Prostate gland (tissue), 2 donors: Measurements from ENCODE around the gene CASQ2. TPM values are rescaled to one million over a fixed set of nuclear protein-coding genes. Genes with fewer than 3 reads are reported as not detected.

ENCODE experiments used
- DNase-seq: peaks from one replicate; pipeline ENCODE4 v3.0.0-alpha.2; 2019; ENCODE audit warnings: low spot score
- H3K27ac ChIP-seq, 2 donors: fragments of 200-600 bp; sonication (generic); 2 replicates each; pipeline ENCODE4 v1.5.1; 2017 to 2019
- H3K27me3 ChIP-seq: fragments of 200-600 bp; sonication (generic); replicated peaks from 2 replicates; pipeline ENCODE4 v1.5.1; 2019; ENCODE audit not compliant: insufficient read depth
- H3K36me3 ChIP-seq, 2 donors: fragments of 200-600 bp; sonication (generic); 1 replicate in 1 of 2; 2 replicates in 1 of 2; pipeline versions ENCODE4 v1.5.1 to v1.8.1; 2017 to 2019
- H3K4me1 ChIP-seq: fragments of 200-600 bp; sonication (generic); replicated peaks from 2 replicates; pipeline ENCODE4 v1.5.1; 2019
- H3K4me3 ChIP-seq, 2 donors: fragments of 200-600 bp; sonication (generic); 2 replicates each; pipeline ENCODE4 v1.5.1; 2017 to 2019
- H3K9me3 ChIP-seq: fragments of 200-600 bp; sonication (generic); 2 replicates; pipeline ENCODE4 v1.5.1; 2017
- CTCF ChIP-seq, 4 experiments: fragments of 200-600 bp in 2 of 4; fragments of 450-650 bp in 2 of 4; sonication (generic) in 2 of 4; IDR thresholded peaks; 1 replicate in 3 of 4; 2 replicates in 1 of 4; pipeline ENCODE4 v1.5.1; 2016 to 2019; ENCODE audit warnings: antibody characterized with exemption in 4 of 4, mild to moderate bottlenecking in 2 of 4, moderate library complexity in 2 of 4
- POLR2A ChIP-seq: fragments of 450-650 bp; IDR thresholded peaks from one replicate; pipeline ENCODE4 v1.6.1; 2016; ENCODE audit warnings: antibody characterized with exemption, mild to moderate bottlenecking
- POLR2AphosphoS5 ChIP-seq: sonication (generic); formaldehyde crosslinking; IDR thresholded peaks from one replicate; pipeline ENCODE4 v1.6.1; 2017; ENCODE audit warnings: antibody characterized with exemption
- WGBS: methylation state at CpG from one replicate; pipeline ENCODE4 v1.1.5; 2018; 5-methylcytosine and 5-hydroxymethylcytosine counted together
- intact Hi-C: fragments of 100-400 bp; cut with DNase I; formaldehyde crosslinking; loops from one replicate; pipeline ENCODE4 v1.14.2; 2022
- total RNA-seq, 2 donors: library from RNA; depleted of rRNA; stranded (reverse); fragments of >200 nt; gene quantifications; one replicate each; pipeline ENCODE4 v1.1.0, GENCODE V29; 2016

The CASQ2 gene
- total RNA-seq = 1 to 10 TPM; 6.4 to 6.6 TPM

- Histone ChIP-seq H3K27me3 (no peaks in the 10 kb centered on the region), H3K4me1 (no peaks in the 10 kb centered on the region), H3K4me3 (no peak within 1 kb of the TSS), H3K27ac (no peak within 1 kb of the TSS), H3K36me3 (no peaks in the 10 kb centered on the region), H3K9me3 (no peaks in the 10 kb centered on the region)
- intact Hi-C loops = no loop called here
- TF ChIP-seq CTCF (IDR thresholded peaks at IDR 0.05) (no peak), POLR2A (no peak), POLR2AphosphoS5 (no peak)
- no peak for DNase-seq
- 87% methylated on average over 8 of the region's 8 CpGs for WGBS
These were observed at the start of gene CASQ2 for GRCh38 chr1:115768549-115768948. Gene CASQ2 (minus strand): TSS chr1:115768714. CDS start chr1:115768541, 173 bp downstream.

GRCh38 chr1:115815694-115816093, 47.2 kb upstream of the CASQ2 start:
- H3K4me3 ChIP-seq = no peak overlapping the region
- WGBS = 64% methylated on average over 3 of the region's 3 CpGs
- intact Hi-C loops = no loop called here
- no peaks in the 10 kb centered on the region for H3K27me3 ChIP-seq
- no peaks in the 10 kb centered on the region for H3K9me3 ChIP-seq
- peaks cover 2% of the 10 kb centered on the region for H3K4me1 ChIP-seq
- H3K27ac ChIP-seq = no peak overlapping the region
- DNase-seq = no peak
- no peaks in the 10 kb centered on the region for H3K36me3 ChIP-seq
- no peak for TF ChIP-seq CTCF (IDR thresholded peaks at IDR 0.05)
- no peak for TF ChIP-seq POLR2A
- TF ChIP-seq POLR2AphosphoS5 = no peak

- H3K4me1 ChIP-seq = peaks cover 6% of the 10 kb centered on the region
- no peak overlapping the region for H3K4me3 ChIP-seq
- H3K9me3 ChIP-seq = no peaks in the 10 kb centered on the region
- no peaks in the 10 kb centered on the region for H3K36me3 ChIP-seq
- no peak for TF ChIP-seq POLR2A
- TF ChIP-seq POLR2AphosphoS5 = no peak
- TF ChIP-seq CTCF (IDR thresholded peaks at IDR 0.05) = no peak
- no peaks in the 10 kb centered on the region for H3K27me3 ChIP-seq
- no peak overlapping the region for H3K27ac ChIP-seq
- no peak for DNase-seq
- WGBS = 22% methylated on average over 4 of the region's 4 CpGs
- intact Hi-C loops = no loop called here
These were observed 46.3 kb upstream of the CASQ2 start for GRCh38 chr1:115814685-115815398.

- 92% methylated on average over 1 of the region's 1 CpG for WGBS
- intact Hi-C loops = no loop called here
- no peaks in the 10 kb centered on the region for H3K36me3 ChIP-seq
These were observed 45.2 kb upstream of the CASQ2 start for GRCh38 chr1:115813727-115814126.

More at GRCh38 chr1:115813727-115814126, 45.2 kb upstream of the CASQ2 start:
- DNase-seq = no peak
- Histone ChIP-seq H3K4me3 (no peak overlapping the region), H3K9me3 (no peaks in the 10 kb centered on the region), H3K27ac (no peak overlapping the region), H3K27me3 (no peaks in the 10 kb centered on the region), H3K4me1 (peaks cover 6% of the 10 kb centered on the region)
- no peak for TF ChIP-seq CTCF (IDR thresholded peaks at IDR 0.05)
- TF ChIP-seq POLR2A = no peak
- TF ChIP-seq POLR2AphosphoS5 = no peak
